Ramos (cell line): ENCODE data around the gene AKR1C2.
"Not testable (repeated sequence)": the region's sequence is repeated elsewhere in the genome, so short reads cannot be mapped to it uniquely, and the experiment has no call there.

ENCODE experiments used
- in situ Hi-C: fragments of 300-500 bp; cut with MboI; formaldehyde crosslinking; loops from one replicate; pipeline ENCODE4 v1.14.3; 2022; ENCODE audit warnings: low sequenced_read_pairs; ENCODE audit not compliant: unreplicated experiment

AKR1C2 gene

DNA sequence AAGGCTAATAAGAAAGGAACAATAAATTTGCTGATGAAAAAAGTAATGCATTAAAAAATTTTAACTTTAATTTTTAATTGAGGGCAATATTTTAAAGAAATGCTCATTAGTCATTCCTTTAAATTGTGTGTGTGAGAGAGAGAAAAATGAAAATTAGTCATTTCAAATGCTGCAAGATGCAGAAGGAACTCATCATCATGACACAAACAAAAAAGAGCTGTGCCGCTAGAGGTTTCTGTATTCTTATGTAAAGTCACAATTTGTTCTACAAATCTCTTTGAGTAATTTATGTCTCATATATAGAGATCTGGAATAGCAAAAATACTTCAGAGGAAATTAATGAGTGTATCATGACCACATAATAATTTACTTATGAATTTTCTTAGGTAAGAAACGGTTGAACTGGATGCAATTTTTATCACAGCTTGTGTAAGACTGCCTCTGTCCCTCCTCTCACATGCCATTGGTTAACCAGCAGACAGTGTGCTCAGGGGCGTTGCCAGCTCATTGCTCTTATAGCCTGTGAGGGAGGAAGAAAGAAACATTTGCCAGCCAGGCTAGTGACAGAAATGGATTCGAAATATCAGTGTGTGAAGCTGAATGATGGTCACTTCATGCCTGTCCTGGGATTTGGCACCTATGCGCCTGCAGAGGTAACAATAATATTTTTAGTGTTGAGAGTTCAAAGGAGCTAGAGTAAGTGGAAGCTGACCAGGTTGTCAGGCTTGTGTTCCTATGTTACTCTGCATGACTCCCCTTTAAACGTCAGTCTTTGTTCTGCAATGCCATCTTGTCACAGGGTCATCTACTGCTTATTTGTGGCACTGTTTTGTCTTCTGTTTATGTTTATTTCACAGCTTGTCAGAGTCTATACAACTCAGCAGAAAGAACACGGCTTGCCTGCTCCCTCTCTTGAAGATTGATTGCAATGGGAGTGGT lies 40.5 kb downstream of the AKR1C2 start, which contains the start of gene AKR1C1:
AKR1C1 (plus strand) TSS at position 540 of the 939 bp plus-strand sequence; CDS start at position 570, 30 bp downstream.
- in situ Hi-C loops = not testable (repeated sequence)

- in situ Hi-C loops = not testable (repeated sequence)
Measured at GRCh38 chr10:4962308-4962707, 41.3 kb downstream of the AKR1C2 start.

- in situ Hi-C loops = not testable (repeated sequence)
Measured at GRCh38 chr10:4961558-4961957, 42.1 kb downstream of the AKR1C2 start.

DNA sequence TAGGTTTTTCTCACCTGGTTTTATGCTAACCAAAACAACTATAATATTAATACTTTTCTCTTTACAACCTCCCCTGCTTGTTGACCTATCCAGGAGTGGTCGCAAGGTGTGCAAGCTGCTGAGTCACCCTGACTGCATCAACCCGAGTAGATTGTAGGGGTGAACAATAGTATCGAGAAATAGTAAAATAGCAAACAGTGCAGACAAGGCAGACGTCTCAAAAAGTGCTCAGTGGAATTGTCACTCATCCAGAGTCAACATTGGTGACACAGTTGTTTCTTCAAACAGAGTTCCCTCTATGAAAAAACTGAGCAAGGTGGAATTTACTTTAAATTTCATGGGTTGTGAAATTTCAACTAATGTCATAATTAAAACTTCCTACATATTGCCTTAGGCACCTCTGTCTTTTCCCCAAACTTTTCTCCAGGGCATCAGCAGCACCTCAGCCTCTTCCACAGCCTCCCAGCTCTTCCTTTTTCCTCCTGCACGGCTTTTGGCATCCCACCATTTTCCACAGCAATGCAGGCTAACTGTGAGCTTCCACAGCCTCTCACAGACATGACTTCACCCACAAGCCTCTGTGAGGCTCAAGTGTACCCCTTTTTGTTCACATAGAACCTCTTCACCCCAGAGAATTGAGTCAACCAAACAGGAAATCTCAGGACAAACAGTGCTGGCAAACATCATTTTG lies 46.6 kb downstream of the AKR1C2 start:
- in situ Hi-C loops = not testable (repeated sequence)

DNA sequence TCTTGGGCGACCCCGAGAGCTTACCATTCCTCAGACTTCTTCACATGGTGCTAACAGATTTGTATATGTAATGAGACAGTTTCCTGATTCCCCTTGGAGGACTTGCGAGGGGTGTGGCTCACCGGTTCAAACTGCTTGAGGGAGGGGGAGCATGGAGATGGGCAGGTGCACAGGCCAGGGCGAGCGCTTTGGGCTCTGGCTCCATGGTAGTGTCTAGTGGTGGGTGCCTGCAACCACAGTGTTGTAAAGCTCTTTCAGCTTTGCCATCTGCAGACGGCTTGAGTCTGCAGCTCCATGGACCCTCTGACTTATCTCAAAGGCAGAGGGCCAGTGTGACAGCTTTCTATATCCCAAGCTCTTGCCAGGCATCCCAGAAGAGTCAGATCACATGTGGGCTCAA lies 47.6 kb downstream of the AKR1C2 start:
- in situ Hi-C loops = not testable (repeated sequence)

- in situ Hi-C loops = no loop called here
Measured at GRCh38 chr10:4953405-4953804, 50.3 kb downstream of the AKR1C2 start.

- in situ Hi-C loops = not testable (repeated sequence)
Measured at GRCh38 chr10:4951512-4952162, 52.0 kb downstream of the AKR1C2 start.

DNA sequence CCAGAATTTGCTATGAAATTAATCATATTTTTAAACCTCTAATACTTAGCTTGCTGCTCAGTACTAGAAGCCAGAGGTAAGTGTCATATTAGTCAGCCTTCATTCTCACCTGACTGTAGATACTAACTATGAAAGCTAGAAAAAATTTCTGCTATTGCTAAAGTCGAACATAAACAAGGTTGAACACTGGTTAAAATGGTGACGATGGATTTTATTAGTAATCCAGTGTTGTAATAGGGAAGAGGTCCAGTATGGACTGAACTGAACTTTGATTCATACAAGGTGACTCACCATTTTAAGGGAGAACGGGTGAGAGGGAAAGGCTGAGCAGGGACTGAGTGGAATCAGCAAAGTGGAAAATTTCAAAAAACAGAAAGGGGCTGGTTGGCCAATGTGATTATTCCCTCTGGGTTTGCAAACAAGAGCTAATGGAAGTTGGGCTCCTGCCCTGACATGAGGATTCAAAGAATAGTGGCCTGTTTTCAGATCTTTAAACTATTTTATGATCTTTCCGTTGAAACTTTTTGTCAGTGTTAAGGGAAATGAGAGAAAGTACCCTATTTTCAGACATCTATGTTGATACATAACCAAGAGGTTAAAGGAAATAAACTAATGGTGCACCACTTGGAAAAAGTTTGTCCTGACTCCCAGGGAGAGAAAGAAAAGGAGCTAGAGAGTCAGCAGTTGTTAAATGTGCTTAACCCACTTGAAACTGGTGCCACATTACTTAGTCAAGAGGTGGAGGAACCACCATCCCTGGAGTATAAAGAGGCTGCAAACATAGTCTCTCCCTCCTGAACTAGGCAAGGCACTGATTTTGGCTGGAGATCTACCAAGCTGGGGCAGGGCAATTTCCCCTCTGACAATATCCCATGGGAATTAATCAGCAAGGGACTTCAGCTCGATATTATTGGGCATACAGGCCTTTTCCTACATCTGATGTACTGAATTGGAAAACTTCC lies 55.7 kb downstream of the AKR1C2 start:
- in situ Hi-C loops = no loop called here

- in situ Hi-C loops = no loop called here
Measured at GRCh38 chr10:4947039-4947634, 56.5 kb downstream of the AKR1C2 start.

GRCh38 chr10:4945766-4946717 lies 57.6 kb downstream of the AKR1C2 start:
- in situ Hi-C loops = no loop called here

DNA sequence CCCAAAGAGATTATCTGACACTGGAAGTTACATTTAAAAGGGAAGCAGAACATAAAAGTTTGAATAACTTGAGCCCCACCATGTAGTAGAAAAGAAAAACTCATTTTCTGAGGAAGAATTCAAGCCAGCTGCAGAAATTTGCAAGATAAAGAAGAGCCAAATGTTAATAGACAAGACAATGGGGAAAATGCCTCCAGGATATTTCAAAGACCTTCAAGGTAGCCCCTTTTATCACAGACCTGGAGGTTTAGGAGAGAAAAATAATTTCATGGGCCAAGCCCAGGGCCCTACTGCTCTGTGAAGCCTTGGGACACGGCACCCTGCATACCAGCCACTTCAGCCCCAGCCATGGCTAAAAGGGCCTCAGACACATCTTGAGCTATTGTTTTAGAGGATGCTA lies 58.8 kb downstream of the AKR1C2 start:
- in situ Hi-C loops = no loop called here

GRCh38 chr10:4943821-4944220 lies 59.8 kb downstream of the AKR1C2 start:
- in situ Hi-C loops = no loop called here

GRCh38 chr10:4943416-4943815 lies 60.2 kb downstream of the AKR1C2 start:
- in situ Hi-C loops = not testable (repeated sequence)

- in situ Hi-C loops = not testable (repeated sequence)
Measured at GRCh38 chr10:4942931-4943330, 60.7 kb downstream of the AKR1C2 start.

GRCh38 chr10:4941540-4942330 lies 61.9 kb downstream of the AKR1C2 start:
- in situ Hi-C loops = no loop called here

GRCh38 chr10:4940909-4941308 lies 62.7 kb downstream of the AKR1C2 start:
- in situ Hi-C loops = not testable (repeated sequence)

DNA sequence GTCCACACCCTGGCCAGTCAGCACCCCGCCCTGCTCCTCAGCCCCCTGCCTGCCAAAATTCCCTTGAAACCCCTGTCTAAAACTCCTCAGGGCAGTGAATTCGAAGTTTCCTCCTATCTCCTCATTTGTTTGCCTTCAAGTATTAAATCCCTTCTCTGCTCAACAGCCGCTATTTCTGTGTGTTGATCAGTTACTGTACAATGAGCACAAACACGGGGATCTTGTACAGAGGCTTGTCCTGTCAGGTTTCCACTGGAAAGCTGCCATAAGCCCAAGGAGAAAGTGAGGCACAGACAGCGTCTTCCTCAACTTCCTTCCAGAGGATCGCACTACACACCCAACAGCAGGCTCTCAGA lies 63.6 kb downstream of the AKR1C2 start:
- in situ Hi-C loops = not testable (repeated sequence)
